ENCODE data around the gene CEACAM8.
"Not testable (repeated sequence)": the region's sequence is repeated elsewhere in the genome, so short reads cannot be mapped to it uniquely, and the experiment has no call there.

CEACAM8 gene

GRCh38 chr19:42567567-42567966 is 27.2 kb downstream of the CEACAM8 start:
- no peak overlapping the region for H3K9ac ChIP-seq (ENCODE audit: low read length)
- no peaks in the 10 kb centered on the region for H3K9me3 ChIP-seq (ENCODE audit: control insufficient read depth, low read length)
- no peak overlapping the region for H3K4me3 ChIP-seq (ENCODE audit: low read length)
- no peaks in the 10 kb centered on the region for H3K36me3 ChIP-seq (ENCODE audit: control insufficient read depth, insufficient read depth, low read length)
- H3K27me3 ChIP-seq (ENCODE audit: control insufficient read depth, insufficient read depth, low read length), result no peaks in the 10 kb centered on the region
- no peaks in the 10 kb centered on the region for H3K4me1 ChIP-seq (ENCODE audit: control insufficient read depth, insufficient read depth, low read length)

DNA sequence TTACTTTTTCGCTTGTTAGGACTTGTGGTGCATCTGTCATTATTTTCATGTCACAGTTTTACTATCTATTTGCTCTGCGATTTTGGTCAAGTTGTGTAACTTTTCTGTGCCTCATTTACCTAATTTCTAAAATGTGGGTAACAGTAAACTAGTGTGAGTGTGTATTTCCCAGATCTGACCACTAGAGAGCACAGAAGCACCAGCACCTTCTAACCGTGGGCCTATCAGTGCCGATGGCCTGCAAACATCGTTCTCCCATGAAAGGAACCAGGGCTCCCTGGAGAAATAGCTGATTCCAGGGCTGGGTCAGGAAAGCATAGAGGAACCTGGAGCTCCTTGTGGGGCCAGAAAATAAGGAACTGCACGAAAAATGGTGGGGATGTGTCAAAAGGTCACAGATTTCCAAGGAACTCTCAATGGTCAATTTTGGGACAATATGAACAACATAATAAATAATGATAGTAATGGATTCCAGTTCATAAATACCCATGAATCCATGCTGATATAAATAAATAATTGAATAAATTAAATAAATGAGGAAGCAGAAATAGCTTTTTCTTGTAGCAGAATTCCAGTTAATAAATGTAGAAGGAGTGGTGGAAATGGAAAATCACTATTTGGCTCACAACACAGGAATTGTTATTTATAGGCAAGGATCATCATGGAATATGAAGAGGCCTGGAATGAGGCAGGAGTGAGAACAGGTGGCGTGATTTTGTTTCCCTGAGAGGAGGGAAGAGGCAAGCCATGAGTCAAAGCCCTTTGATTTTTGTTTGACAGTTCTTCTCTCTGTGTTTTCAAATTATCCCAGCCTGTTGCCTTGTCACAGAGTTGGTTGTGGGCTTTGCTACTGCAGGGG is 31.1 kb downstream of the CEACAM8 start:
- no peak overlapping the region for H3K4me3 ChIP-seq (ENCODE audit: low read length)
- H3K4me1 ChIP-seq (ENCODE audit: control insufficient read depth, insufficient read depth, low read length), result no peaks in the 10 kb centered on the region
- peaks cover 18% of the 10 kb centered on the region for H3K27me3 ChIP-seq (ENCODE audit: control insufficient read depth, insufficient read depth, low read length)
- H3K36me3 ChIP-seq (ENCODE audit: control insufficient read depth, insufficient read depth, low read length), result no peaks in the 10 kb centered on the region
- H3K9me3 ChIP-seq (ENCODE audit: control insufficient read depth, low read length), result no peaks in the 10 kb centered on the region
- H3K9ac ChIP-seq (ENCODE audit: low read length), result no peak overlapping the region

DNA sequence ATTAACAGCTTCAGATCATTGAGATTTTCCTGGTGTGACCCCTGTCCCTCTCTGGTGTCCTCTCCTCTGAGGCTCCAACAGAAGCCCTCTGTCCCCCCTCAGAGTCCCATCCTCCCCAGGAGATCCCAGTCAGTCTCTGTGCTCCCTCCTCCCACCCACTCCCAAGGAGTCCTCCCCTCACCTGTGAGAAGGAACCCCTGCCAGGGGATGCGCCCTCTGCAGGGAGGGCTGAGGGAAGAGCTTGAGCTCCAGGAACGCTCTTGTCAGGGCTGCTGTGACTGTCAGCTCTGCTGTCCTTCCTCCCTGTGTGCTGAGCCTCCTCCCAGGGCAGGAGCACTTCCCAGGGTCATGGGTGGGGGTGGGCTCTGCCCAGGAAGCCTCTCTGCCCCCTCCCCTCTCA is 33.2 kb downstream of the CEACAM8 start:
- no peak overlapping the region for H3K9ac ChIP-seq (ENCODE audit: low read length)
- H3K27me3 ChIP-seq (ENCODE audit: control insufficient read depth, insufficient read depth, low read length), result peaks cover 18% of the 10 kb centered on the region
- H3K4me1 ChIP-seq (ENCODE audit: control insufficient read depth, insufficient read depth, low read length), result no peaks in the 10 kb centered on the region
- H3K4me3 ChIP-seq (ENCODE audit: low read length), result no peak overlapping the region
- no peaks in the 10 kb centered on the region for H3K36me3 ChIP-seq (ENCODE audit: control insufficient read depth, insufficient read depth, low read length)
- H3K9me3 ChIP-seq (ENCODE audit: control insufficient read depth, low read length), result no peaks in the 10 kb centered on the region

DNA sequence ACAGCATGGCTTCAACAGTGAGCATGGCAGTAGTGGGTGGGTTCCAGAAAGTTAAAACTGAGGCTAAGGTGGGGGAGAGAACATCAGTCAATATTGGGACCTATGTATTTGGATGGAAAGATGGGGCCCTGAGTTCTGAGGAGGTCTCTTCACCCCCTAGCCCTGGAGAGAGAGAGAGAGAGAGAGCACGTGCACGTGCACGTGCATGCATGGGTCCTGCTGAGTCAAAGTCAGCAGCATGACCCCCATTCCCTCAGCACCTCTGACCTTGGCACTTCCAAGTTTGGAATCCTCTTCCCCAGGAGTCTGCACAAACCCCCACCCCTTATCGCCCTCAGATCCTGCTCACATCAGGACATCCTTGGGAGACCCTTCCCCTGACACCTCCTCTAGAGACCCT is 34.0 kb downstream of the CEACAM8 start:
- no peaks in the 10 kb centered on the region for H3K36me3 ChIP-seq (ENCODE audit: control insufficient read depth, insufficient read depth, low read length)
- H3K4me3 ChIP-seq (ENCODE audit: low read length), result no peak overlapping the region
- no peaks in the 10 kb centered on the region for H3K4me1 ChIP-seq (ENCODE audit: control insufficient read depth, insufficient read depth, low read length)
- H3K27me3 ChIP-seq (ENCODE audit: control insufficient read depth, insufficient read depth, low read length), result peaks cover 18% of the 10 kb centered on the region
- no peaks in the 10 kb centered on the region for H3K9me3 ChIP-seq (ENCODE audit: control insufficient read depth, low read length)
- no peak overlapping the region for H3K9ac ChIP-seq (ENCODE audit: low read length)

DNA sequence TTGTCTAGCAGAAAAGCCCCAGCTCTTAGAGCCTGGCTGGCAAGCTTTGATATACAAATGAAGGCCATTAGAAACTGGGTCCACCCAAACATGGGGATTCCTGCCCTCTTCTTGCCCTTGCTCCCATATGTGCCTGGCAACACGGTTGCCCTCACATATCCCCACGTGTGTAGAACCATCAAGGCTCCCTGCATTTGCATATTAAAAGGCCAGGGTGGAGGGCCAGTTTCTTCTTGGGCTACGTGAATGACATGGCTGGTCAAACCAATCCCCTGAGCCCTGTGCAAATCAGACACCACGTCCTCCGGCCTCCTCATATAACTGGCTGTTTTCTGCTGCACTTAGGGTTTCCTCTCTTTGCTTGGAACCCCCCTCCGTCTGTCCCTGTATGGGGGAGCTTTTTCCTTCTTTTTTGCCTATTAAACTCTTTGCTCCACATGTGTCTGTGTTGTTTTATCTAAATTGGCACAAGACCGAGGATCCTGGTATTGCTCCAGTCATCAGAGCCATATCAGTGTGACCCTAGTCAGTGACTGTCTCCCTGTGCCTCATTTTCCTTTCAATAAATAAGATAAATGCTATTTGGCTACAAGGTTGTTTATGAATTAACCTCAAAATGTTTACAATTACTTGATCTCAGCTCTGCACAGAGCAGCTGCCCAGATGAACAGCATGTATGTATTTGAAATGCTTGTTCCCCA is 36.1 kb downstream of the CEACAM8 start:
- Histone ChIP-seq H3K27me3 (ENCODE audit: control insufficient read depth, insufficient read depth, low read length) (peaks cover 18% of the 10 kb centered on the region), H3K9me3 (ENCODE audit: control insufficient read depth, low read length) (no peaks in the 10 kb centered on the region), H3K9ac (ENCODE audit: low read length) (no peak overlapping the region), H3K36me3 (ENCODE audit: control insufficient read depth, insufficient read depth, low read length) (no peaks in the 10 kb centered on the region), H3K4me3 (ENCODE audit: low read length) (no peak overlapping the region), H3K4me1 (ENCODE audit: control insufficient read depth, insufficient read depth, low read length) (no peaks in the 10 kb centered on the region)

GRCh38 chr19:42557386-42557871 is 37.3 kb downstream of the CEACAM8 start:
- H3K4me3 ChIP-seq (ENCODE audit: low read length); H3K36me3 ChIP-seq (ENCODE audit: control insufficient read depth, insufficient read depth, low read length); H3K9me3 ChIP-seq (ENCODE audit: control insufficient read depth, low read length); H3K9ac ChIP-seq (ENCODE audit: low read length); H3K4me1 ChIP-seq (ENCODE audit: control insufficient read depth, insufficient read depth, low read length): not testable (repeated sequence)
- peaks cover 18% of the 10 kb centered on the region for H3K27me3 ChIP-seq (ENCODE audit: control insufficient read depth, insufficient read depth, low read length)

- Histone ChIP-seq H3K27me3 (ENCODE audit: control insufficient read depth, insufficient read depth, low read length) (peaks cover 9% of the 10 kb centered on the region), H3K9ac (ENCODE audit: low read length) (no peak overlapping the region)
These were observed 38.9 kb downstream of the CEACAM8 start for GRCh38 chr19:42555801-42556200.

GRCh38 chr19:42555317-42555716 is 39.4 kb downstream of the CEACAM8 start:
- Histone ChIP-seq H3K27me3 (ENCODE audit: control insufficient read depth, insufficient read depth, low read length) (peaks cover 6% of the 10 kb centered on the region), H3K36me3 (ENCODE audit: control insufficient read depth, insufficient read depth, low read length) (no peaks in the 10 kb centered on the region)

More at GRCh38 chr19:42555801-42556200, 38.9 kb downstream of the CEACAM8 start:
- H3K9me3 ChIP-seq (ENCODE audit: control insufficient read depth, low read length), result no peaks in the 10 kb centered on the region
- no peaks in the 10 kb centered on the region for H3K36me3 ChIP-seq (ENCODE audit: control insufficient read depth, insufficient read depth, low read length)
- H3K4me3 ChIP-seq (ENCODE audit: low read length), result no peak overlapping the region
- H3K4me1 ChIP-seq (ENCODE audit: control insufficient read depth, insufficient read depth, low read length), result no peaks in the 10 kb centered on the region

DNA sequence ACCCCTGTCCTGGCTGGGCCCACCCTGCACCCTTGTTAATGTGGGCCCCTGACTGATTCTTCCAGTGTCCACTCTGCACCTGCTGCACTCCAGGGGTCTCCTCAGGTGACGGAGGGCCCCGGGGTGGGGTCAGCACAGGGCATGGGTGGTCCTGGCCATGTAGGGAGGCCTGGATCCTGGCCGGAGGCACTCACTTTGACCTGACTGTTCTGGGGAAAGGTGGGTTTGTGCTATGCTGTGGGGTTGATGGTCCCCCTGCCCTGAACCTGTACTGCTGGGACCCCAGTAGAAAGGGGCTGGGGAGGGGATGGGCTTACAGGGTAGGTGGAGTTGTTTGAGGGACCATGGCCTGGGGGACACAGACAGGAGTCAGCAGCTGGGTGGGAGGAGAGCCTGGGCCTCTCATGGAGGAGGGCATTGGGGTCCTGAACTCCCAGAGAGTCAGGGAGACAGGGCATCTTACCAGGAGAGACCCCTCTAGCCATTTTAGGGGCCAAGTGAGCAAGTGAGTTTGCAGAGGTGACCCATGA is 40.6 kb downstream of the CEACAM8 start:
- no peak overlapping the region for H3K9ac ChIP-seq (ENCODE audit: low read length)
- H3K27me3 ChIP-seq (ENCODE audit: control insufficient read depth, insufficient read depth, low read length), result no peaks in the 10 kb centered on the region
- H3K4me3 ChIP-seq (ENCODE audit: low read length), result no peak overlapping the region
- no peaks in the 10 kb centered on the region for H3K36me3 ChIP-seq (ENCODE audit: control insufficient read depth, insufficient read depth, low read length)
- no peaks in the 10 kb centered on the region for H3K9me3 ChIP-seq (ENCODE audit: control insufficient read depth, low read length)
- no peaks in the 10 kb centered on the region for H3K4me1 ChIP-seq (ENCODE audit: control insufficient read depth, insufficient read depth, low read length)

More at GRCh38 chr19:42555317-42555716, 39.4 kb downstream of the CEACAM8 start:
- Histone ChIP-seq H3K4me3 (ENCODE audit: low read length) (no peak overlapping the region), H3K4me1 (ENCODE audit: control insufficient read depth, insufficient read depth, low read length) (no peaks in the 10 kb centered on the region), H3K9me3 (ENCODE audit: control insufficient read depth, low read length) (no peaks in the 10 kb centered on the region), H3K9ac (ENCODE audit: low read length) (no peak overlapping the region)

- Histone ChIP-seq H3K27me3 (ENCODE audit: control insufficient read depth, insufficient read depth, low read length) (no peaks in the 10 kb centered on the region), H3K36me3 (ENCODE audit: control insufficient read depth, insufficient read depth, low read length) (no peaks in the 10 kb centered on the region), H3K9me3 (ENCODE audit: control insufficient read depth, low read length) (no peaks in the 10 kb centered on the region), H3K4me3 (ENCODE audit: low read length) (no peak overlapping the region), H3K9ac (ENCODE audit: low read length) (no peak overlapping the region), H3K4me1 (ENCODE audit: control insufficient read depth, insufficient read depth, low read length) (no peaks in the 10 kb centered on the region)
These were observed 41.3 kb downstream of the CEACAM8 start for GRCh38 chr19:42553292-42554045.

GRCh38 chr19:42552086-42553065 is 42.3 kb downstream of the CEACAM8 start:
- Histone ChIP-seq H3K4me3 (ENCODE audit: low read length) (no peak overlapping the region), H3K9ac (ENCODE audit: low read length) (no peak overlapping the region), H3K4me1 (ENCODE audit: control insufficient read depth, insufficient read depth, low read length) (no peaks in the 10 kb centered on the region), H3K27me3 (ENCODE audit: control insufficient read depth, insufficient read depth, low read length) (no peaks in the 10 kb centered on the region), H3K9me3 (ENCODE audit: control insufficient read depth, low read length) (no peaks in the 10 kb centered on the region), H3K36me3 (ENCODE audit: control insufficient read depth, insufficient read depth, low read length) (no peaks in the 10 kb centered on the region)

Data from mucosa of stomach (tissue), 1 donor.